Activated naive CD4-positive, alpha-beta T cell treated with anti-CD3 and anti-CD28 coated beads, Interleukin-2, amount 50 U/mL, for 16 hours (primary cell): Measurements from ENCODE around the gene ACVRL1.

Experiments
- DNase-seq: peaks from one replicate; pipeline ENCODE4 v3.0.0-alpha.2; 2020

The ACVRL1 gene

GRCh38 chr12:51907083-51907855 is at the start of gene ACVRL1:
Gene ACVRL1, plus strand, starts transcription at chr12:51907504. Its CDS starts 4,971 bp downstream, at chr12:51912475.
- no peak for DNase-seq

GRCh38 chr12:51860986-51861385 is 46.3 kb upstream of the ACVRL1 start:
- DNase-seq = no peak

GRCh38 chr12:51862947-51863346 is 44.4 kb upstream of the ACVRL1 start:
- DNase-seq = no peak

GRCh38 chr12:51863363-51863932 is 43.9 kb upstream of the ACVRL1 start:
- DNase-seq = no peak

- peak; percentile 45 for DNase-seq
Observed at GRCh38 chr12:51863933-51864832, 43.1 kb upstream of the ACVRL1 start.

- DNase-seq = no peak
Observed at GRCh38 chr12:51864833-51865670, 42.3 kb upstream of the ACVRL1 start.

GRCh38 chr12:51865757-51866270 is 41.5 kb upstream of the ACVRL1 start:
- no peak for DNase-seq

GRCh38 chr12:51866324-51866723 is 41.0 kb upstream of the ACVRL1 start:
- no peak for DNase-seq

GRCh38 chr12:51866762-51867161 is 40.5 kb upstream of the ACVRL1 start:
- DNase-seq = no peak

- DNase-seq = no peak
Observed at GRCh38 chr12:51867371-51867770, 39.9 kb upstream of the ACVRL1 start.

GRCh38 chr12:51867796-51868428 is 39.4 kb upstream of the ACVRL1 start:
- no peak for DNase-seq

- no peak for DNase-seq
Observed at GRCh38 chr12:51868821-51869495, 38.3 kb upstream of the ACVRL1 start.

- no peak for DNase-seq
Observed at GRCh38 chr12:51869496-51869865, 37.8 kb upstream of the ACVRL1 start.

- no peak for DNase-seq
Observed at GRCh38 chr12:51869931-51870330, 37.4 kb upstream of the ACVRL1 start.

GRCh38 chr12:51870504-51870903 is 36.8 kb upstream of the ACVRL1 start:
- DNase-seq = no peak

- no peak for DNase-seq
Observed at GRCh38 chr12:51871126-51871525, 36.2 kb upstream of the ACVRL1 start.

GRCh38 chr12:51871918-51872688 is 35.2 kb upstream of the ACVRL1 start:
- DNase-seq = no peak

GRCh38 chr12:51872689-51872981 is 34.7 kb upstream of the ACVRL1 start:
- no peak for DNase-seq

GRCh38 chr12:51873251-51873994 is 33.9 kb upstream of the ACVRL1 start:
- no peak for DNase-seq

GRCh38 chr12:51874000-51874399 is 33.3 kb upstream of the ACVRL1 start:
- DNase-seq = no peak
